Liver (tissue), 9 donors: Measurements from ENCODE around the gene CDC45. TPM values are rescaled to one million over a fixed set of nuclear protein-coding genes. Genes with fewer than 3 reads are reported as not detected.

Source experiments
- DNase-seq: peaks from one replicate; pipeline ENCODE4 v3.0.0-alpha.2; 2017; ENCODE audit warnings: low spot score
- H3K27ac ChIP-seq, 2 donors: one replicate each; pipeline ENCODE4 v1.7.0; 2013; ENCODE audit warnings: inconsistent platforms in 2 of 2, low read length in 2 of 2, control low read depth in 1 of 2, low read depth in 1 of 2, mild to moderate bottlenecking in 1 of 2
- H3K27me3 ChIP-seq, 4 donors: one replicate each; pipeline versions ENCODE4 v1.6.1 to v1.7.0; 2013; ENCODE audit warnings: low read length in 3 of 4, inconsistent platforms in 1 of 4, mild to moderate bottlenecking in 1 of 4, moderate library complexity in 1 of 4; ENCODE audit not compliant: control insufficient read depth in 4 of 4, insufficient read depth in 4 of 4
- H3K36me3 ChIP-seq, 4 donors: one replicate each; pipeline versions ENCODE4 v1.6.1 to v1.7.0; 2013; ENCODE audit warnings: low read length in 3 of 4, mild to moderate bottlenecking in 3 of 4, low read depth in 1 of 4, moderate library complexity in 1 of 4; ENCODE audit not compliant: control insufficient read depth in 4 of 4, insufficient read depth in 3 of 4
- H3K4me1 ChIP-seq, 4 donors: one replicate each; pipeline versions ENCODE4 v1.6.1 to v1.7.0; 2013; ENCODE audit warnings: low read length in 3 of 4, mild to moderate bottlenecking in 3 of 4, moderate library complexity in 1 of 4; ENCODE audit not compliant: control insufficient read depth in 4 of 4, insufficient read depth in 4 of 4
- H3K4me3 ChIP-seq, 3 donors: one replicate each; pipeline versions ENCODE4 v1.6.1 to v1.7.0; 2013; ENCODE audit warnings: low read length in 3 of 3, control low read depth in 1 of 3, low read depth in 1 of 3, mild to moderate bottlenecking in 1 of 3
- H3K9ac ChIP-seq, 2 donors: one replicate each; pipeline ENCODE4 v1.7.0; 2013; ENCODE audit warnings: low read length in 2 of 2, mild to moderate bottlenecking in 2 of 2, moderate library complexity in 2 of 2, control low read depth in 1 of 2, low read depth in 1 of 2
- H3K9me3 ChIP-seq, 4 donors: one replicate each; pipeline versions ENCODE4 v1.6.1 to v1.7.0; 2013; ENCODE audit warnings: low read length in 3 of 4; ENCODE audit not compliant: control insufficient read depth in 4 of 4
- CTCF ChIP-seq: fragments of 150-350 bp; IDR thresholded peaks from 2 replicates; pipeline ENCODE4 v1.5.1; 2017; ENCODE audit warnings: improper control_type of control experiment, low read depth, low read length; ENCODE audit not compliant: missing input control
- FOXA1 ChIP-seq: IDR thresholded peaks from 2 replicates; pipeline ENCODE4 v1.6.1; 2016; ENCODE audit warnings: antibody characterized with exemption
- FOXA2 ChIP-seq: IDR thresholded peaks from 2 replicates; pipeline ENCODE4 v1.6.1; 2016; ENCODE audit warnings: antibody characterized with exemption
- HNF4A ChIP-seq, 2 donors: conservative IDR thresholded peaks; 2 replicates each; pipeline ENCODE4 v1.6.1; 2016; ENCODE audit warnings: antibody characterized with exemption in 2 of 2, mild to moderate bottlenecking in 2 of 2
- HNF4G ChIP-seq: IDR thresholded peaks from 2 replicates; pipeline ENCODE4 v1.6.1; 2016; ENCODE audit warnings: antibody characterized with exemption
- JUND ChIP-seq, 2 donors: IDR thresholded peaks; 2 replicates each; pipeline ENCODE4 v1.6.1; 2016; ENCODE audit warnings: antibody characterized with exemption in 2 of 2
- NR2F2 ChIP-seq: IDR thresholded peaks from 2 replicates; pipeline ENCODE4 v1.6.1; 2016; ENCODE audit warnings: antibody characterized with exemption
- RAD21 ChIP-seq, 2 donors: IDR thresholded peaks; 2 replicates each; pipeline ENCODE4 v1.6.1; 2016; ENCODE audit warnings: antibody characterized with exemption in 2 of 2, mild to moderate bottlenecking in 2 of 2
- RXRA ChIP-seq, 2 donors: IDR thresholded peaks; 2 replicates each; pipeline ENCODE4 v1.6.1; 2017 to 2018; ENCODE audit warnings: antibody characterized with exemption in 2 of 2, mild to moderate bottlenecking in 1 of 2
- SP1 ChIP-seq: IDR thresholded peaks from 2 replicates; pipeline ENCODE4 v1.6.1; 2018; ENCODE audit warnings: antibody characterized with exemption, mild to moderate bottlenecking
- TAF1 ChIP-seq: conservative IDR thresholded peaks from 2 replicates; pipeline ENCODE4 v1.6.1; 2016; ENCODE audit warnings: antibody characterized with exemption, mild to moderate bottlenecking
- YY1 ChIP-seq: IDR thresholded peaks from 2 replicates; pipeline ENCODE4 v1.6.1; 2016; ENCODE audit warnings: antibody characterized with exemption, mild to moderate bottlenecking
- WGBS: extraction: QIAGEN DNeasy Blood & Tissue Kit; methylation state at CpG from one replicate; pipeline ENCODE4 v1.1.7; 2013; 5-methylcytosine and 5-hydroxymethylcytosine counted together
- polyA plus RNA-seq, 2 donors: library from polyadenylated mRNA; stranded (reverse) in 1 of 2; unstranded in 1 of 2; fragments of 200-250 nt in 1 of 2; fragments of >200 nt in 1 of 2; fragmentation: Nextera tagmentation in 1 of 2; extraction: Ambion mirVana in 1 of 2; gene quantifications; one replicate each; pipeline versions ENCODE4 v1.2.1 to v1.2.3, GENCODE V29; 2013 to 2015
- total RNA-seq, 2 donors: library from RNA; depleted of rRNA; stranded (reverse); fragments of >200 nt; gene quantifications; one replicate each; pipeline ENCODE4 v1.2.3, GENCODE V29; 2014
- TF ChIP-seq, protein P1 (sequence below): IDR thresholded peaks from 2 replicates; pipeline ENCODE4 v1.6.1; 2016; ENCODE audit warnings: antibody characterized with exemption
- TF ChIP-seq, protein P2 (sequence below): IDR thresholded peaks from 2 replicates; pipeline ENCODE4 v1.6.1; 2016; ENCODE audit warnings: antibody characterized with exemption, mild to moderate bottlenecking
- TF ChIP-seq, protein P3 (sequence below): IDR thresholded peaks from 2 replicates; pipeline ENCODE4 v1.6.1; 2016; ENCODE audit warnings: antibody characterized with exemption
- donor health status: healthy.
- donor health status: healthy.
- donor health status: healthy.
- donor health status: healthy.
- donor health status: healthy.

The CDC45 gene
- total and polyA plus RNA-seq, 4 donors = 0.33 to 15.5 (median 0.94) TPM

- Histone ChIP-seq H3K4me1 (no peaks in the 10 kb centered on the region), H3K36me3 (peaks cover 42 to 91% (median 76%) of the 10 kb centered on the region in 4 donors), H3K27me3 (no peaks in the 10 kb centered on the region), H3K9ac (no peak overlapping the region), H3K4me3 (no peak overlapping the region), H3K27ac (no peak overlapping the region), H3K9me3 (no peaks in the 10 kb centered on the region)
- no peak for DNase-seq
- TF ChIP-seq CTCF = no peak
- TF ChIP-seq, protein P1, sequence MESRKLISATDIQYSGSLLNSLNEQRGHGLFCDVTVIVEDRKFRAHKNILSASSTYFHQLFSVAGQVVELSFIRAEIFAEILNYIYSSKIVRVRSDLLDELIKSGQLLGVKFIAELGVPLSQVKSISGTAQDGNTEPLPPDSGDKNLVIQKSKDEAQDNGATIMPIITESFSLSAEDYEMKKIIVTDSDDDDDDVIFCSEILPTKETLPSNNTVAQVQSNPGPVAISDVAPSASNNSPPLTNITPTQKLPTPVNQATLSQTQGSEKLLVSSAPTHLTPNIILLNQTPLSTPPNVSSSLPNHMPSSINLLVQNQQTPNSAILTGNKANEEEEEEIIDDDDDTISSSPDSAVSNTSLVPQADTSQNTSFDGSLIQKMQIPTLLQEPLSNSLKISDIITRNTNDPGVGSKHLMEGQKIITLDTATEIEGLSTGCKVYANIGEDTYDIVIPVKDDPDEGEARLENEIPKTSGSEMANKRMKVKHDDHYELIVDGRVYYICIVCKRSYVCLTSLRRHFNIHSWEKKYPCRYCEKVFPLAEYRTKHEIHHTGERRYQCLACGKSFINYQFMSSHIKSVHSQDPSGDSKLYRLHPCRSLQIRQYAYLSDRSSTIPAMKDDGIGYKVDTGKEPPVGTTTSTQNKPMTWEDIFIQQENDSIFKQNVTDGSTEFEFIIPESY = no peak
- no peak for TF ChIP-seq YY1
- TF ChIP-seq NR2F2 = no peak
- TF ChIP-seq, protein P2, sequence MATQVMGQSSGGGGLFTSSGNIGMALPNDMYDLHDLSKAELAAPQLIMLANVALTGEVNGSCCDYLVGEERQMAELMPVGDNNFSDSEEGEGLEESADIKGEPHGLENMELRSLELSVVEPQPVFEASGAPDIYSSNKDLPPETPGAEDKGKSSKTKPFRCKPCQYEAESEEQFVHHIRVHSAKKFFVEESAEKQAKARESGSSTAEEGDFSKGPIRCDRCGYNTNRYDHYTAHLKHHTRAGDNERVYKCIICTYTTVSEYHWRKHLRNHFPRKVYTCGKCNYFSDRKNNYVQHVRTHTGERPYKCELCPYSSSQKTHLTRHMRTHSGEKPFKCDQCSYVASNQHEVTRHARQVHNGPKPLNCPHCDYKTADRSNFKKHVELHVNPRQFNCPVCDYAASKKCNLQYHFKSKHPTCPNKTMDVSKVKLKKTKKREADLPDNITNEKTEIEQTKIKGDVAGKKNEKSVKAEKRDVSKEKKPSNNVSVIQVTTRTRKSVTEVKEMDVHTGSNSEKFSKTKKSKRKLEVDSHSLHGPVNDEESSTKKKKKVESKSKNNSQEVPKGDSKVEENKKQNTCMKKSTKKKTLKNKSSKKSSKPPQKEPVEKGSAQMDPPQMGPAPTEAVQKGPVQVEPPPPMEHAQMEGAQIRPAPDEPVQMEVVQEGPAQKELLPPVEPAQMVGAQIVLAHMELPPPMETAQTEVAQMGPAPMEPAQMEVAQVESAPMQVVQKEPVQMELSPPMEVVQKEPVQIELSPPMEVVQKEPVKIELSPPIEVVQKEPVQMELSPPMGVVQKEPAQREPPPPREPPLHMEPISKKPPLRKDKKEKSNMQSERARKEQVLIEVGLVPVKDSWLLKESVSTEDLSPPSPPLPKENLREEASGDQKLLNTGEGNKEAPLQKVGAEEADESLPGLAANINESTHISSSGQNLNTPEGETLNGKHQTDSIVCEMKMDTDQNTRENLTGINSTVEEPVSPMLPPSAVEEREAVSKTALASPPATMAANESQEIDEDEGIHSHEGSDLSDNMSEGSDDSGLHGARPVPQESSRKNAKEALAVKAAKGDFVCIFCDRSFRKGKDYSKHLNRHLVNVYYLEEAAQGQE = no peak
- no peak for TF ChIP-seq JUND (IDR thresholded peaks at IDR 0.05)
- no peak for TF ChIP-seq RXRA (IDR thresholded peaks at IDR 0.05)
- TF ChIP-seq HNF4G = no peak
- no peak for TF ChIP-seq FOXA1
- TF ChIP-seq RAD21 (IDR thresholded peaks at IDR 0.05) = no peak
- 97% methylated on average over 7 of the region's 7 CpGs for WGBS
These were observed 10.3 kb upstream of the CDC45 start for GRCh38 chr22:19469421-19469820.

GRCh38 chr22:19470010-19470409, 9.7 kb upstream of the CDC45 start:
- TF ChIP-seq JUND (IDR thresholded peaks at IDR 0.05) (no peak), FOXA1 (no peak), HNF4A (conservative IDR thresholded peaks at IDR 0.05) (no peak), RAD21 (IDR thresholded peaks at IDR 0.05) (no peak), SP1 (no peak), FOXA2 (no peak), TAF1 (no peak)
- TF ChIP-seq, protein P1 = no peak
- TF ChIP-seq, protein P2 = no peak
- TF ChIP-seq, protein P3, sequence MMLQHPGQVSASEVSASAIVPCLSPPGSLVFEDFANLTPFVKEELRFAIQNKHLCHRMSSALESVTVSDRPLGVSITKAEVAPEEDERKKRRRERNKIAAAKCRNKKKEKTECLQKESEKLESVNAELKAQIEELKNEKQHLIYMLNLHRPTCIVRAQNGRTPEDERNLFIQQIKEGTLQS = no peak
- H3K4me3 ChIP-seq = no peak overlapping the region
- no peaks in the 10 kb centered on the region for H3K9me3 ChIP-seq
- H3K9ac ChIP-seq = no peak overlapping the region
- H3K4me1 ChIP-seq = no peaks in the 10 kb centered on the region
- H3K36me3 ChIP-seq = peaks cover 42 to 89% (median 73%) of the 10 kb centered on the region in 4 donors
- no peak for DNase-seq
- H3K27me3 ChIP-seq = no peaks in the 10 kb centered on the region
- 97% methylated on average over 2 of the region's 2 CpGs for WGBS
- no peak overlapping the region for H3K27ac ChIP-seq
